NCI-H2029 (cell line): ENCODE measurements around the gene PTPRM.

Experiments used
- DNase-seq: peaks from one replicate; lab custom pipeline; 2025; lab: John Stamatoyannopoulos, UW

PTPRM gene

GRCh38 chr18:7600036-7600435 lies 32.9 kb downstream of the PTPRM start:
- DNase-seq = no peak

- DNase-seq = no peak
These were observed 33.6 kb downstream of the PTPRM start for GRCh38 chr18:7600528-7601245.

- DNase-seq = no peak
These were observed 34.1 kb downstream of the PTPRM start for GRCh38 chr18:7601246-7601615.

GRCh38 chr18:7601936-7602335 lies 34.8 kb downstream of the PTPRM start:
- no peak for DNase-seq

GRCh38 chr18:7603259-7604000 lies 36.3 kb downstream of the PTPRM start:
- DNase-seq = no peak

GRCh38 chr18:7604361-7604760 lies 37.2 kb downstream of the PTPRM start:
- no peak for DNase-seq

- DNase-seq = no peak
These were observed 38.6 kb downstream of the PTPRM start for GRCh38 chr18:7605705-7606104.

GRCh38 chr18:7607540-7608173 lies 40.5 kb downstream of the PTPRM start:
- DNase-seq = no peak

- DNase-seq = no peak
These were observed 41.0 kb downstream of the PTPRM start for GRCh38 chr18:7608174-7608550.

GRCh38 chr18:7608781-7609201 lies 41.7 kb downstream of the PTPRM start:
- no peak for DNase-seq

GRCh38 chr18:7609617-7610016 lies 42.5 kb downstream of the PTPRM start:
- DNase-seq = no peak

- no peak for DNase-seq
These were observed 46.9 kb downstream of the PTPRM start for GRCh38 chr18:7614042-7614441.

GRCh38 chr18:7615840-7616239 lies 48.7 kb downstream of the PTPRM start:
- DNase-seq = no peak

- no peak for DNase-seq
These were observed 49.5 kb downstream of the PTPRM start for GRCh38 chr18:7616661-7617060.

- no peak for DNase-seq
These were observed 50.8 kb downstream of the PTPRM start for GRCh38 chr18:7617738-7618422.

- no peak for DNase-seq
These were observed 51.9 kb downstream of the PTPRM start for GRCh38 chr18:7618891-7619442.

GRCh38 chr18:7619676-7620075 lies 52.6 kb downstream of the PTPRM start:
- DNase-seq = no peak

- no peak for DNase-seq
These were observed 55.6 kb downstream of the PTPRM start for GRCh38 chr18:7622721-7623120.

- no peak for DNase-seq
These were observed 56.6 kb downstream of the PTPRM start for GRCh38 chr18:7623681-7624080.

GRCh38 chr18:7624697-7625096 lies 57.6 kb downstream of the PTPRM start:
- no peak for DNase-seq

GRCh38 chr18:7626175-7626921 lies 59.2 kb downstream of the PTPRM start:
- no peak for DNase-seq
